IMR-90 (cell line): ENCODE results near the gene EFEMP1. TPM values are rescaled to one million over a fixed set of nuclear protein-coding genes. Genes with fewer than 3 reads are reported as not detected.

ENCODE experiments used
- ATAC-seq: fragments of 200-7000 bp; cut with Tn5 transposase; 2 replicates; pipeline ENCODE4 v1.9.1; 2020; ENCODE audit warnings: low read depth, mild to moderate bottlenecking, moderate library complexity
- BruUV-seq: library from RNA; stranded (reverse); fragments of 400-500 nt; replicated peaks from 2 replicates; lab custom pipeline; 2021; lab: Mats Ljungman, UMichigan
- CTCF ChIA-PET: fragments of 300-600 bp; formaldehyde crosslinking; extraction: SDS; loops from one replicate; lab custom pipeline; 2021; ENCODE audit warnings: antibody characterized with exemption; lab: Yijun Ruan, JAX
- POLR2A ChIA-PET: fragments of 300-600 bp; sonication (Branson Sonifier 250); formaldehyde crosslinking; loops from one replicate; lab custom pipeline; 2022; ENCODE audit warnings: antibody characterized with exemption; ENCODE audit not compliant: unreplicated experiment; lab: Charles Lee
- DNase-seq: peaks from one replicate; pipeline ENCODE4 v3.0.0; 2013
- H2AFZ ChIP-seq: replicated peaks from 2 replicates; pipeline ENCODE3; 2013; ENCODE audit warnings: low read length, mild to moderate bottlenecking; ENCODE audit not compliant: poor library complexity
- H2AK5ac ChIP-seq: 2 replicates; pipeline ENCODE4 v1.6.1; 2013; ENCODE audit warnings: low read depth, low read length, inconsistent platforms
- H2AK9ac ChIP-seq: replicated peaks from 2 replicates; pipeline ENCODE3; 2013; ENCODE audit warnings: mild to moderate bottlenecking, low read depth, low read length, moderate library complexity; ENCODE audit not compliant: poor library complexity
- H2BK120ac ChIP-seq: 2 replicates; pipeline ENCODE4 v1.6.1; 2013; ENCODE audit warnings: low read depth, low read length, inconsistent platforms
- H2BK15ac ChIP-seq: 3 replicates; pipeline ENCODE4 v1.6.1; 2013; ENCODE audit warnings: low read depth, low read length, inconsistent platforms
- H2BK20ac ChIP-seq: 2 replicates; pipeline ENCODE4 v1.6.1; 2013; ENCODE audit warnings: low read depth, mild to moderate bottlenecking, inconsistent platforms, low read length, moderate library complexity
- H2BK5ac ChIP-seq: 2 replicates; pipeline ENCODE4 v1.6.1; 2013; ENCODE audit warnings: mild to moderate bottlenecking, low read depth, low read length, inconsistent platforms; ENCODE audit not compliant: poor library complexity, severe bottlenecking
- H3K14ac ChIP-seq: replicated peaks from 2 replicates; pipeline ENCODE4 v1.6.1; 2013; ENCODE audit warnings: low read depth, low read length, inconsistent platforms
- H3K18ac ChIP-seq: 2 replicates; pipeline ENCODE4 v1.6.1; 2013; ENCODE audit warnings: low read depth, low read length, control low read depth
- H3K23ac ChIP-seq: 2 replicates; pipeline ENCODE4 v1.6.1; 2013; ENCODE audit warnings: low read depth, low read length, inconsistent platforms
- H3K27ac ChIP-seq: 2 replicates; pipeline ENCODE4 v1.5.1; 2013; ENCODE audit warnings: mild to moderate bottlenecking, control low read depth, low read length; ENCODE audit not compliant: insufficient read depth
- H3K27me3 ChIP-seq: 2 replicates; pipeline ENCODE4 v1.6.1; 2013; ENCODE audit warnings: low read length; ENCODE audit not compliant: control insufficient read depth, insufficient read depth
- H3K36me3 ChIP-seq: 2 replicates; pipeline ENCODE4 v1.6.1; 2013; ENCODE audit warnings: low read length, mixed read lengths; ENCODE audit not compliant: control insufficient read depth, insufficient read depth
- H3K4ac ChIP-seq: 2 replicates; pipeline ENCODE4 v1.6.1; 2013; ENCODE audit warnings: low read depth, low read length, inconsistent platforms
- H3K4me1 ChIP-seq: 2 replicates; pipeline ENCODE4 v1.6.1; 2013; ENCODE audit warnings: low read length, mixed read lengths; ENCODE audit not compliant: control insufficient read depth, insufficient read depth
- H3K4me2 ChIP-seq: 2 replicates; pipeline ENCODE4 v1.6.1; 2013; ENCODE audit warnings: low read depth, mild to moderate bottlenecking, control low read depth, low read length, moderate library complexity
- H3K4me3 ChIP-seq: 2 replicates; pipeline ENCODE4 v1.5.1; 2013; ENCODE audit warnings: low read depth, mild to moderate bottlenecking, control low read depth, low read length, moderate library complexity; ENCODE audit not compliant: insufficient read depth
- H3K56ac ChIP-seq: 2 replicates; pipeline ENCODE4 v1.6.1; 2013; ENCODE audit warnings: low read length, inconsistent platforms; ENCODE audit not compliant: insufficient read depth; ENCODE audit errors: extremely low read depth
- H3K79me1 ChIP-seq, 2 experiments: 2 replicates each; pipeline ENCODE4 v1.6.1; 2013; ENCODE audit warnings: low read length in 2 of 2, inconsistent platforms in 1 of 2, low read depth in 1 of 2
- H3K9ac ChIP-seq: 2 replicates; pipeline ENCODE4 v1.6.1; 2013; ENCODE audit warnings: low read depth, low read length, control low read depth
- H3K9me1 ChIP-seq: 2 replicates; pipeline ENCODE4 v1.6.1; 2013; ENCODE audit warnings: low read length, inconsistent platforms; ENCODE audit not compliant: insufficient read depth
- H3K9me3 ChIP-seq: 2 replicates; pipeline ENCODE4 v1.6.1; 2013; ENCODE audit warnings: low read length; ENCODE audit not compliant: control insufficient read depth, insufficient read depth
- H4K20me1 ChIP-seq: 2 replicates; pipeline ENCODE4 v1.6.1; 2013; ENCODE audit warnings: low read length, inconsistent platforms; ENCODE audit not compliant: insufficient read depth
- H4K5ac ChIP-seq: 2 replicates; pipeline ENCODE4 v1.6.1; 2013; ENCODE audit warnings: mild to moderate bottlenecking, low read depth, low read length, control low read depth
- H4K8ac ChIP-seq, 2 experiments: 2 replicates each; pipeline ENCODE4 v1.6.1; 2013; ENCODE audit warnings: low read depth in 2 of 2, low read length in 2 of 2, control low read depth in 1 of 2, inconsistent platforms in 1 of 2
- H4K91ac ChIP-seq: 2 replicates; pipeline ENCODE4 v1.6.1; 2013; ENCODE audit warnings: low read depth, low read length, inconsistent platforms; ENCODE audit not compliant: insufficient read depth
- BHLHE40 ChIP-seq: fragments of 150-350 bp; IDR thresholded peaks from 2 replicates; pipeline ENCODE4 v1.6.1; 2016; ENCODE audit warnings: mild to moderate bottlenecking, low read depth, low read length
- FOS ChIP-seq: fragments of 150-350 bp; IDR thresholded peaks from 2 replicates; pipeline ENCODE4 v1.6.1; 2016; ENCODE audit warnings: low read depth, low read length
- MXI1 ChIP-seq: IDR thresholded peaks from 2 replicates; pipeline ENCODE4 v1.6.1; 2012; ENCODE audit warnings: low read depth, mild to moderate bottlenecking, low read length, moderate library complexity, borderline replicate concordance
- NFE2L2 ChIP-seq: fragments of 150-350 bp; IDR thresholded peaks from 2 replicates; pipeline ENCODE4 v1.6.1; 2016; ENCODE audit warnings: low read depth, mild to moderate bottlenecking, low read length
- RCOR1 ChIP-seq: IDR thresholded peaks from 2 replicates; pipeline ENCODE4 v1.6.1; 2012; ENCODE audit warnings: mild to moderate bottlenecking, low read length, improper control_type of control experiment; ENCODE audit not compliant: insufficient replicate concordance
- SMC3 ChIP-seq: fragments of 150-350 bp; IDR thresholded peaks from 2 replicates; pipeline ENCODE4 v1.6.1; 2016; ENCODE audit warnings: low read depth, mild to moderate bottlenecking, antibody characterized with exemption, low read length, moderate library complexity
- WGBS, 2 experiments: methylation state at CpG; one replicate each; pipeline versions ENCODE4 v1.1.5 to v1.1.7; 2013; ENCODE audit warnings: missing lambda C conversion rate in 2 of 2; ENCODE audit not compliant: insufficient read length in 1 of 2; ENCODE audit errors: extremely low coverage in 2 of 2; 5-methylcytosine and 5-hydroxymethylcytosine counted together
- dilution Hi-C: fragments of 300-500 bp; cut with HindIII; formaldehyde crosslinking; loops from one replicate; pipeline ENCODE4 v1.14.3; 2018; ENCODE audit warnings: low sequenced_read_pairs; ENCODE audit not compliant: unreplicated experiment
- in situ Hi-C: fragments of 300-500 bp; cut with MboI; formaldehyde crosslinking; loops from 3 replicates; pipeline ENCODE4 v1.14.3; 2019; ENCODE audit warnings: low sequenced_read_pairs, inconsistent platforms, mixed read lengths
- intact Hi-C: fragments of 100-400 bp; cut with micrococcal nuclease; formaldehyde crosslinking; loops from 2 replicates; pipeline ENCODE4 v1.10.0; 2022
- polyA plus RNA-seq, 3 experiments: library from polyadenylated mRNA; depleted of rRNA; stranded (reverse); fragments of >200 nt; gene quantifications; 2 replicates each; pipeline ENCODE4 v1.2.3, GENCODE V29; 2012; ENCODE audit warnings: low replicate concordance in 1 of 3
- total RNA-seq: library from RNA; depleted of rRNA; stranded (reverse); fragments of >200 nt; gene quantifications from 2 replicates; pipeline ENCODE4 v1.2.3, GENCODE V29; 2012
- TF ChIP-seq, protein P1 (sequence below): fragments of 150-350 bp; IDR thresholded peaks from 2 replicates; pipeline ENCODE4 v1.6.1; 2017; ENCODE audit warnings: mild to moderate bottlenecking, antibody characterized with exemption, low read length, low read depth
- TF ChIP-seq, protein P2 (sequence below): conservative IDR thresholded peaks from 2 replicates; pipeline ENCODE4 v1.5.1; 2012; ENCODE audit warnings: mild to moderate bottlenecking, low read depth, low read length, improper control_type of control experiment

EFEMP1 gene
- total and polyA plus RNA-seq, 2 of the 4 experiments (the other 2 are of a cell fraction) = 214 to 219 TPM

DNA sequence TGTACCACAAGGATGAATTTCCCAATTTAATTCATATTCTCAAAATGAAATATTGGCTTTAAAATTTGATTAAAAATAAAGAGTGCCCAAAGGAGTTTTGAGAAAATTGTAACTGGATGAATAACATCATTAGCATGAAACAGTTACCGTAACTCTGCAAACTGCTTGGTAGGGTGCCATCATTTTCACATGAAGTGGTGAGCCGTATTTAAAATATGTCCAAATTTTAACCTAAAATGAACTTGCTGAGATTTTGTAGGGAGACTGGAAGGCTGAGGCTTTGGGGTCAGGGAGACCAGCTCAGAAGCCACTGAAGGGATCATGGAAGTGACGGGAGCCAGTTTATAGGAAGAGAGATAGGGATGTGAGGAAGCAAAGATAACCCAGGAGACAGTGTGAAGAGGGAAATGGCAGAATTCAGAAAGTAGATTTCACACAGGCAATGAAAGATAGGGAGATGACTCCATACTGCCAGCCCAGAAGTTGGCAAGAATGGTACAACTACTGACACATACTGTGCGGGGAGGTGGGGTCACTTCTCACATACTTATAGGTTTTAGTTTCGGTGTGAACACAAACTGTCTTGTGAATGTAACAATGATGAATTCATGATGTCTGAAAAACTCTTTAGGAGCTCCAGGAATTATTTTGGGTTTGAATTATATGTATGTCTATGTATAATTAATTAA lies 53.8 kb downstream of the EFEMP1 start:
- no peaks in the 10 kb centered on the region for H3K27me3 ChIP-seq
- BruUV-seq = no TSS peak
- 33% methylated on average over 1 of the region's 5 CpGs; no CpG with 5 or more reads in 1 of the 2 experiments for WGBS, 2 experiments
- no peak overlapping the region for H2AK9ac ChIP-seq
- H3K9me1 ChIP-seq = no peaks in the 10 kb centered on the region; the same call in 1 of the 2 replicates
- H4K20me1 ChIP-seq = no peaks in the 10 kb centered on the region
- peaks cover 0 to 3% of the 10 kb centered on the region in 2 experiments; a peak in 1 of 4 replicates for H3K79me1 ChIP-seq
- H4K5ac ChIP-seq = peak overlapping the region; percentile 91
- no peak overlapping the region for H3K23ac ChIP-seq
- intact Hi-C loops = loop anchor here (10.0 kb wide), 1 partner anchor 155 kb away; no protein-coding TSS in a partner anchor
- TF ChIP-seq BHLHE40 = no peak
- no peak for TF ChIP-seq RCOR1
- no peak for TF ChIP-seq MXI1
- TF ChIP-seq, protein P1, sequence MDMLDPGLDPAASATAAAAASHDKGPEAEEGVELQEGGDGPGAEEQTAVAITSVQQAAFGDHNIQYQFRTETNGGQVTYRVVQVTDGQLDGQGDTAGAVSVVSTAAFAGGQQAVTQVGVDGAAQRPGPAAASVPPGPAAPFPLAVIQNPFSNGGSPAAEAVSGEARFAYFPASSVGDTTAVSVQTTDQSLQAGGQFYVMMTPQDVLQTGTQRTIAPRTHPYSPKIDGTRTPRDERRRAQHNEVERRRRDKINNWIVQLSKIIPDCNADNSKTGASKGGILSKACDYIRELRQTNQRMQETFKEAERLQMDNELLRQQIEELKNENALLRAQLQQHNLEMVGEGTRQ = no peak
- no peak for TF ChIP-seq FOS
- no peak for TF ChIP-seq NFE2L2
- TF ChIP-seq, protein P2, sequence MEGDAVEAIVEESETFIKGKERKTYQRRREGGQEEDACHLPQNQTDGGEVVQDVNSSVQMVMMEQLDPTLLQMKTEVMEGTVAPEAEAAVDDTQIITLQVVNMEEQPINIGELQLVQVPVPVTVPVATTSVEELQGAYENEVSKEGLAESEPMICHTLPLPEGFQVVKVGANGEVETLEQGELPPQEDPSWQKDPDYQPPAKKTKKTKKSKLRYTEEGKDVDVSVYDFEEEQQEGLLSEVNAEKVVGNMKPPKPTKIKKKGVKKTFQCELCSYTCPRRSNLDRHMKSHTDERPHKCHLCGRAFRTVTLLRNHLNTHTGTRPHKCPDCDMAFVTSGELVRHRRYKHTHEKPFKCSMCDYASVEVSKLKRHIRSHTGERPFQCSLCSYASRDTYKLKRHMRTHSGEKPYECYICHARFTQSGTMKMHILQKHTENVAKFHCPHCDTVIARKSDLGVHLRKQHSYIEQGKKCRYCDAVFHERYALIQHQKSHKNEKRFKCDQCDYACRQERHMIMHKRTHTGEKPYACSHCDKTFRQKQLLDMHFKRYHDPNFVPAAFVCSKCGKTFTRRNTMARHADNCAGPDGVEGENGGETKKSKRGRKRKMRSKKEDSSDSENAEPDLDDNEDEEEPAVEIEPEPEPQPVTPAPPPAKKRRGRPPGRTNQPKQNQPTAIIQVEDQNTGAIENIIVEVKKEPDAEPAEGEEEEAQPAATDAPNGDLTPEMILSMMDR = no peak
- no peak for TF ChIP-seq SMC3
- peak overlapping the region; percentile 77 for H2BK5ac ChIP-seq
- H3K18ac ChIP-seq = peak overlapping the region; percentile 51; the same call in 1 of the 2 replicates
- peak overlapping the region; percentile 52 for H3K27ac ChIP-seq
- ChIA-PET POLR2A (no interaction called here), CTCF (no interaction called here)
- no peak overlapping the region for H3K56ac ChIP-seq
- H3K14ac ChIP-seq = 0 out of 2 replicates have a peak overlapping the region, but pooled peaks have one; percentile 58
- H2AFZ ChIP-seq = no peak overlapping the region
- H3K36me3 ChIP-seq = peaks cover 20% of the 10 kb centered on the region
- H2BK15ac ChIP-seq = peak overlapping the region; percentile 94; the same call in 2 of the 3 replicates
- peak overlapping the region; percentile 59; the same call in 1 of the 2 replicates for H4K91ac ChIP-seq
- peaks cover 7% of the 10 kb centered on the region for H3K4me1 ChIP-seq
- no peak overlapping the region for H3K9ac ChIP-seq
- DNase-seq (peak; percentile 63), ATAC-seq (peak; percentile 16; the same call in 1 of the 2 replicates)
- dilution Hi-C loops = no loop called here
- in situ Hi-C loops = no loop called here
- no peak overlapping the region for H3K4me3 ChIP-seq
- H2AK5ac ChIP-seq = 0 out of 2 replicates have a peak overlapping the region, but pooled peaks have one; percentile 23
- H3K9me3 ChIP-seq = no peaks in the 10 kb centered on the region
- no peak overlapping the region for H3K4me2 ChIP-seq
- H4K8ac ChIP-seq = peak overlapping the region; percentile 16 to 82; a peak in 2 of 4 replicates
- H3K4ac ChIP-seq = peak overlapping the region; percentile 56; the same call in 1 of the 2 replicates
- peak overlapping the region; percentile 69 for H2BK120ac ChIP-seq
- H2BK20ac ChIP-seq = no peak overlapping the region
